Hindlimb muscle (tissue), 1 donor: ENCODE data around the gene C15orf39. TPM values are rescaled to one million over a fixed set of nuclear protein-coding genes. Genes with fewer than 3 reads are reported as not detected.

Experiments
- polyA plus RNA-seq: library from polyadenylated mRNA; unstranded; fragments of 120-200 nt; gene quantifications from one replicate; pipeline ENCODE4 v1.2.1, GENCODE V29; 2013; ENCODE audit not compliant: insufficient read length

C15orf39 gene
- polyA plus RNA-seq, 1 donor, result 9.7 TPM

Other genes starting within 250 kb of the C15orf39 start
- 1.1 TPM for gene RPP25, start 245.1 kb upstream of the C15orf39 start, polyA plus RNA-seq
- 3.9 TPM for gene SCAMP5, start 206.3 kb upstream of the C15orf39 start, polyA plus RNA-seq
- 7.4 TPM for gene PPCDC, start 178.3 kb upstream of the C15orf39 start, polyA plus RNA-seq
- gene GOLGA6C, start 56.5 kb downstream of the C15orf39 start, polyA plus RNA-seq, result not detected
- gene GOLGA6D, start 81.0 kb downstream of the C15orf39 start, polyA plus RNA-seq, result 0.25 TPM
- gene COMMD4, start 134.2 kb downstream of the C15orf39 start, polyA plus RNA-seq, result 39.2 TPM
- 8.8 TPM for gene NEIL1, start 145.2 kb downstream of the C15orf39 start, polyA plus RNA-seq
- gene MAN2C1, start 166.7 kb downstream of the C15orf39 start, polyA plus RNA-seq, result 113 TPM
- gene SIN3A, start 249.8 kb downstream of the C15orf39 start, polyA plus RNA-seq, result 33.5 TPM